ENCODE measurements around the gene PSMB1. TPM values are rescaled to one million over a fixed set of nuclear protein-coding genes. Genes with fewer than 3 reads are reported as not detected.
A peak's percentile ranks its signal among the peaks of the same experiment; 100 is the strongest.

The PSMB1 gene
- total RNA-seq, 1 donor from 2014 or later: 117 TPM

GRCh38 chr6:170553534-170554012, 466 bp upstream of the PSMB1 start:
- Histone ChIP-seq H3K4me1 (peaks cover 55% of the 10 kb centered on the region), H3K9me3 (no peaks in the 10 kb centered on the region)
- no peak for DNase-seq

DNA sequence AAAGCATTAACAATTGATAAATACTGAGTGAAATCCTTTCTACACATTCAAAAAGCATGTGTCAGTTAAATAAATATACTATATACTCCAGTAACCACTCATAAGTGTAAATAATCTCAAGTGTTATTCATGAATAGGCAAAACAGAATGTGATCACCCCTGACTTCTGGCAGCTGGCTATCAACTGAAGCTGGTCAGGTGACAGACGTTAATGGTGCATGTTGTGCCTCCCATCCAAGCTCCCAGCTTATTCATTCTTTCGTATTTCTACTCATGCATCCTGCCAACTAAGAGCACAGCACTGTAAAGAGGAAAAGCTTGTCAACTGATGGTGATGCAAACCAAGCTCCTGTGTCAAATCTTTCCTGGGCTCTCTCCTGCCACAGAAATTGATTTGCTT, 7.7 kb downstream of the PSMB1 start:
- intact Hi-C loops (cut with DNase I): no loop called here
- peaks cover 25% of the 10 kb centered on the region for H3K4me1 ChIP-seq
- DNase-seq (no peak), ATAC-seq (peak in 1 of 2 donors; percentile 73)
- H3K36me3 ChIP-seq: peaks cover 99% of the 10 kb centered on the region
- TF ChIP-seq, protein P1, sequence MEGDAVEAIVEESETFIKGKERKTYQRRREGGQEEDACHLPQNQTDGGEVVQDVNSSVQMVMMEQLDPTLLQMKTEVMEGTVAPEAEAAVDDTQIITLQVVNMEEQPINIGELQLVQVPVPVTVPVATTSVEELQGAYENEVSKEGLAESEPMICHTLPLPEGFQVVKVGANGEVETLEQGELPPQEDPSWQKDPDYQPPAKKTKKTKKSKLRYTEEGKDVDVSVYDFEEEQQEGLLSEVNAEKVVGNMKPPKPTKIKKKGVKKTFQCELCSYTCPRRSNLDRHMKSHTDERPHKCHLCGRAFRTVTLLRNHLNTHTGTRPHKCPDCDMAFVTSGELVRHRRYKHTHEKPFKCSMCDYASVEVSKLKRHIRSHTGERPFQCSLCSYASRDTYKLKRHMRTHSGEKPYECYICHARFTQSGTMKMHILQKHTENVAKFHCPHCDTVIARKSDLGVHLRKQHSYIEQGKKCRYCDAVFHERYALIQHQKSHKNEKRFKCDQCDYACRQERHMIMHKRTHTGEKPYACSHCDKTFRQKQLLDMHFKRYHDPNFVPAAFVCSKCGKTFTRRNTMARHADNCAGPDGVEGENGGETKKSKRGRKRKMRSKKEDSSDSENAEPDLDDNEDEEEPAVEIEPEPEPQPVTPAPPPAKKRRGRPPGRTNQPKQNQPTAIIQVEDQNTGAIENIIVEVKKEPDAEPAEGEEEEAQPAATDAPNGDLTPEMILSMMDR (IDR thresholded peaks at IDR 0.05): no peak
- H3K27ac ChIP-seq: no peak overlapping the region
- no peak overlapping the region for H3K4me3 ChIP-seq
- H3K9me3 ChIP-seq: no peaks in the 10 kb centered on the region
- H3K27me3 ChIP-seq (ENCODE audit: low read depth): no peaks in the 10 kb centered on the region

More at GRCh38 chr6:170553534-170554012, 466 bp upstream of the PSMB1 start:
- TF ChIP-seq, protein P1 (IDR thresholded peaks at IDR 0.05): no peak
- peak; percentile 56 to 64 for ATAC-seq
- H3K4me3 ChIP-seq: peak overlapping the region; percentile 92
- no peaks in the 10 kb centered on the region for H3K27me3 ChIP-seq (ENCODE audit: low read depth)
- intact Hi-C loops (cut with DNase I): no loop called here
- peak overlapping the region; percentile 95 for H3K27ac ChIP-seq
- peaks cover 38% of the 10 kb centered on the region for H3K36me3 ChIP-seq

- H3K4me3 ChIP-seq: no peak overlapping the region
- H3K27ac ChIP-seq: no peak overlapping the region
- no peaks in the 10 kb centered on the region for H3K9me3 ChIP-seq
- no peaks in the 10 kb centered on the region for H3K27me3 ChIP-seq (ENCODE audit: low read depth)
- H3K4me1 ChIP-seq: no peaks in the 10 kb centered on the region
- peaks cover 100% of the 10 kb centered on the region for H3K36me3 ChIP-seq
- intact Hi-C loops (cut with DNase I): no loop called here
- no peak for DNase-seq
- no peak for ATAC-seq
- TF ChIP-seq, protein P1 (IDR thresholded peaks at IDR 0.05): no peak
These were observed 10.9 kb downstream of the PSMB1 start for GRCh38 chr6:170542031-170542719.

DNA sequence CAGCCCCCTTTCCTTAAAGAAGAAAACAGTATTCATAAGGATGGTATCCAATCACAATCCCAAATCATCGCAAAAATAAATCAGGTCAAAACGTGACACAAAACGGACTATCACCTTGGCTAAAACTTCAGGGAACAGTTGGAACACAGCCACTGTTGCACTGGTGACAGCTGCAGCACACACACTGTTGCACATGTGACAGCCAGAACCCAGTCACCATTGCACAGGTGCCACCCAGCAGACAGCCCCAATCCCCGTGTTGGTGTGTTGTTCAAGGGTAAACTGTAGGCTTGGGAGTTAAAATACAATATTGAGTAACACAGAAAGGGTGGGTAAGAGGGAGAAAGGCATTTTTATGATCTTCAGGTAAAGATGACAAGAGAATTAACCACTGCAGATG, 15.8 kb downstream of the PSMB1 start:
- Histone ChIP-seq H3K4me3 (no peak overlapping the region), H3K36me3 (peaks cover 100% of the 10 kb centered on the region), H3K27ac (no peak overlapping the region), H3K4me1 (no peaks in the 10 kb centered on the region), H3K9me3 (no peaks in the 10 kb centered on the region), H3K27me3 (ENCODE audit: low read depth) (no peaks in the 10 kb centered on the region)
- no peak for ATAC-seq
- intact Hi-C loops (cut with DNase I): no loop called here
- no peak for DNase-seq
- TF ChIP-seq, protein P1 (IDR thresholded peaks at IDR 0.05): no peak

GRCh38 chr6:170536671-170537070, 16.4 kb downstream of the PSMB1 start:
- no peak for DNase-seq
- H3K9me3 ChIP-seq: no peaks in the 10 kb centered on the region
- H3K36me3 ChIP-seq: peaks cover 100% of the 10 kb centered on the region
- H3K4me3 ChIP-seq: no peak overlapping the region
- no peak for ATAC-seq
- intact Hi-C loops (cut with DNase I): no loop called here
- H3K27me3 ChIP-seq (ENCODE audit: low read depth): no peaks in the 10 kb centered on the region
- TF ChIP-seq, protein P1 (IDR thresholded peaks at IDR 0.05): no peak
- H3K4me1 ChIP-seq: no peaks in the 10 kb centered on the region
- H3K27ac ChIP-seq: no peak overlapping the region
